ENCODE measurements around the gene TMEM212. TPM values are rescaled to one million over a fixed set of nuclear protein-coding genes. Genes with fewer than 3 reads are reported as not detected.

Gene TMEM212
- total and polyA plus RNA-seq, 2 donors (not counting 3 experiments of a cell fraction or from before 2014, with no cell fraction given), result not detected

DNA sequence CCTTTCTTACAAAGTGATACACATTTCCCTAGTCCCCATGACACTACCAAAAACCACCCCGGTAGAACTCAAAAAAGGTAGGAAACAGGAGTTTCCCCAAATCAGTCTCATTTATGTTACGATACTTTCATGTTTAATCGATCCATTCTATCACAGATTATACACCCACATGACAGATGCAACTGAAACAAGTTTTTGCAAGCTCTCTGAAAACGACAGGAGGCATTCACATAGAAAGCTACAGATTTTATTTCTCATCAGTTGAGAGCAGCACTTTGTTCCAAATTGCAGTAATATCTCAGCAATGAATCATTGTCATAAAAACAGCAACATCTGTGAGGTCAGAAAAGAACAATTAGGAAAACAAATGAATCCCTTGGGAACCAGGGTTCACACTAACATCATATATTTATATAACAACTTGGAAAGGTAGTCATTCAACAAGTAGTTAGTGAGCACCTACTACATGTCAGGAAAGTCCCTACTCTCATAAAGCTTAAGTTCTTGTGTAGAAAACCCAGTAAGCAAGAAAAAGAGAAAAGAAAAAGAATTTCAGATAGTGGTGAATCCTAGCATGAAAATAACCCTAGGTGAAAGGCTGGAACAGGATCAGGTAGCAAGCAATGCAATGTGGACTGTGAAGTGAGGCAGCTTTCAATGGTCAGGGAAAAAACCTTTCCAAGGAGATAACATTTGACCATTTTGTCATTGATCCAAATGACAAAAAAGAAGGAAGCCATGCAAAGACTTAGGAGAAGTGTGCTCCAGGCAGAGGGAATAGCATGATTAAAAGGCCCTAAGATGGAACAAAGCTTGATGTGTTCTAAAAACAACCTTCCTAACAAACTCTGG is 41.2 kb upstream of the TMEM212 start:
- Histone ChIP-seq H3K9me1 (replicated peaks; ENCODE audit: control insufficient read depth, extremely low read depth, insufficient read depth, low read length) (no peaks in the 10 kb centered on the region), H3K9ac (replicated peaks; ENCODE audit: extremely low read depth, insufficient read depth, low read length) (peak overlapping the region; percentile 86), H3K4me3 (replicated peaks in 1 of 3; ENCODE audit: insufficient read depth in 1 of 3, low read depth in 1 of 3, low read length in 3 of 3) (no peak overlapping the region), H3K4me2 (ENCODE audit: insufficient read depth, low read length) (peak overlapping the region; percentile 10), H3K9me3 (replicated peaks; ENCODE audit: control insufficient read depth, insufficient read depth, low read length) (no peaks in the 10 kb centered on the region), H4K20me1 (replicated peaks; ENCODE audit: control insufficient read depth, extremely low read depth, insufficient read depth, low read length) (no peaks in the 10 kb centered on the region), H3K36me3 (ENCODE audit: control insufficient read depth in 2 of 2, extremely low read depth in 1 of 2, insufficient read depth in 2 of 2, low read length in 2 of 2) (no peaks in the 10 kb centered on the region), H3K79me2 (ENCODE audit: control insufficient read depth, insufficient read depth, low read length) (peaks cover 63% of the 10 kb centered on the region), H3K4me1 (ENCODE audit: control insufficient read depth, extremely low read depth, insufficient read depth, low read length) (peaks cover 86% of the 10 kb centered on the region), H2AFZ (ENCODE audit: low read depth, low read length) (no peak overlapping the region), H3K27ac (ENCODE audit: insufficient read depth, low read depth, low read length) (peak overlapping the region; percentile 97), H3K27me3 (ENCODE audit: control insufficient read depth in 2 of 2, insufficient read depth in 2 of 2, low read length in 2 of 2) (no peaks in the 10 kb centered on the region)
- POLR2A ChIA-PET, result interaction anchor here (0.7 to 1.6 kb wide), 2 partner anchors 8 to 11 kb away, joined by 3 to 4 read pairs; partner anchors contain the start of gene PLD1
- TSS peak; percentile 64 for BruUV-seq (replicated peaks)
- CTCF ChIA-PET, result interaction anchor here (0.9 to 2.0 kb wide), 9 partner anchors 11 to 531 kb away, joined by 3 to 17 read pairs (median 5); no protein-coding TSS in a partner anchor
- FAIRE-seq (peak; percentile 79), DNase-seq (ENCODE audit: low read depth, low spot score) (peak; percentile 97)
- dilution Hi-C loops (cut with MboI; ENCODE audit: extremely low pct_ligation_motif_present, low sequenced_read_pairs) (no loop called here), intact Hi-C loops (cut with micrococcal nuclease) (loop anchor here (1.0 to 2.0 kb wide), 2 partner anchors 11 to 339 kb away; no protein-coding TSS in a partner anchor)
- no peak for TF ChIP-seq MYC (IDR thresholded peaks at IDR 0.05; ENCODE audit: low read depth, low read length)
- TF ChIP-seq POLR2A (IDR thresholded peaks at IDR 0.05; ENCODE audit: low read depth, low read length), result peak; percentile 40
- peak; percentile 99 for TF ChIP-seq JUN (IDR thresholded peaks at IDR 0.05; ENCODE audit: borderline replicate concordance, insufficient read depth, insufficient read length, low read depth)
- TF ChIP-seq FOS (IDR thresholded peaks at IDR 0.05; ENCODE audit: borderline replicate concordance, insufficient read depth, low read length), result peak; percentile 86

DNA sequence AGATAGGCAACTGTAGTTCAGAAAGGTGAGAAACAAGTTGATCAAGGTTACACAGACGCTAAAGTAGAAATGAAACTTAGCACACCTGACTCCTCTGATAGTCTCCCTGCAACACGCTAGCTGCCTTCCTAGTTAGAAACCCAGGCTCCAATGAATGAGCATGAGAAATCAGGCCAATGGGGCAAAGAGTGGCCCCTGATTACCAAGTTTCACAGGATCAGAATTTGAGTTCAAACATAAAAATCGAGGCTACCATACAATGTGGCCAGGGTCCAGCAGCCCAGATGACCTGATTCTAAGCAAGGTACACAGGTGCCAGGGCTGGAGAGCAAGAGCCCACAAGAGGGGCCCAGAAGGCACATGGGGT is 40.6 kb upstream of the TMEM212 start:
- Histone ChIP-seq H3K9ac (replicated peaks; ENCODE audit: extremely low read depth, insufficient read depth, low read length) (peak overlapping the region; percentile 86), H3K27ac (ENCODE audit: insufficient read depth, low read depth, low read length) (peak overlapping the region; percentile 97), H2AFZ (ENCODE audit: low read depth, low read length) (no peak overlapping the region), H3K79me2 (ENCODE audit: control insufficient read depth, insufficient read depth, low read length) (peaks cover 60% of the 10 kb centered on the region), H3K4me2 (ENCODE audit: insufficient read depth, low read length) (peak overlapping the region; percentile 10), H3K4me3 (replicated peaks in 1 of 3; ENCODE audit: insufficient read depth in 1 of 3, low read depth in 1 of 3, low read length in 3 of 3) (no peak overlapping the region), H3K9me1 (replicated peaks; ENCODE audit: control insufficient read depth, extremely low read depth, insufficient read depth, low read length) (no peaks in the 10 kb centered on the region), H3K4me1 (ENCODE audit: control insufficient read depth, extremely low read depth, insufficient read depth, low read length) (peaks cover 87% of the 10 kb centered on the region), H3K9me3 (replicated peaks; ENCODE audit: control insufficient read depth, insufficient read depth, low read length) (no peaks in the 10 kb centered on the region), H3K36me3 (ENCODE audit: control insufficient read depth in 2 of 2, extremely low read depth in 1 of 2, insufficient read depth in 2 of 2, low read length in 2 of 2) (no peaks in the 10 kb centered on the region), H3K27me3 (ENCODE audit: control insufficient read depth in 2 of 2, insufficient read depth in 2 of 2, low read length in 2 of 2) (no peaks in the 10 kb centered on the region), H4K20me1 (replicated peaks; ENCODE audit: control insufficient read depth, extremely low read depth, insufficient read depth, low read length) (no peaks in the 10 kb centered on the region)
- intact Hi-C loops (cut with micrococcal nuclease), result loop anchor here (1.0 kb wide), 1 partner anchor 11 kb away; no protein-coding TSS in a partner anchor
- DNase-seq (ENCODE audit: low read depth, low spot score) (no peak), FAIRE-seq (no peak)
- no peak for TF ChIP-seq JUN (IDR thresholded peaks at IDR 0.05; ENCODE audit: borderline replicate concordance, insufficient read depth, insufficient read length, low read depth)
- no peak for TF ChIP-seq GATA2 (IDR thresholded peaks at IDR 0.05; ENCODE audit: insufficient read depth, insufficient read length, low read depth, low read length)
- TF ChIP-seq, protein P1, sequence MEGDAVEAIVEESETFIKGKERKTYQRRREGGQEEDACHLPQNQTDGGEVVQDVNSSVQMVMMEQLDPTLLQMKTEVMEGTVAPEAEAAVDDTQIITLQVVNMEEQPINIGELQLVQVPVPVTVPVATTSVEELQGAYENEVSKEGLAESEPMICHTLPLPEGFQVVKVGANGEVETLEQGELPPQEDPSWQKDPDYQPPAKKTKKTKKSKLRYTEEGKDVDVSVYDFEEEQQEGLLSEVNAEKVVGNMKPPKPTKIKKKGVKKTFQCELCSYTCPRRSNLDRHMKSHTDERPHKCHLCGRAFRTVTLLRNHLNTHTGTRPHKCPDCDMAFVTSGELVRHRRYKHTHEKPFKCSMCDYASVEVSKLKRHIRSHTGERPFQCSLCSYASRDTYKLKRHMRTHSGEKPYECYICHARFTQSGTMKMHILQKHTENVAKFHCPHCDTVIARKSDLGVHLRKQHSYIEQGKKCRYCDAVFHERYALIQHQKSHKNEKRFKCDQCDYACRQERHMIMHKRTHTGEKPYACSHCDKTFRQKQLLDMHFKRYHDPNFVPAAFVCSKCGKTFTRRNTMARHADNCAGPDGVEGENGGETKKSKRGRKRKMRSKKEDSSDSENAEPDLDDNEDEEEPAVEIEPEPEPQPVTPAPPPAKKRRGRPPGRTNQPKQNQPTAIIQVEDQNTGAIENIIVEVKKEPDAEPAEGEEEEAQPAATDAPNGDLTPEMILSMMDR (IDR thresholded peaks at IDR 0.05; ENCODE audit: extremely low read depth in 1 of 2, insufficient read depth in 1 of 2, low read depth in 1 of 2, low read length in 2 of 2), result no peak
- TF ChIP-seq MYC (IDR thresholded peaks at IDR 0.05; ENCODE audit: low read depth, low read length), result no peak
- TF ChIP-seq POLR2A (IDR thresholded peaks at IDR 0.05; ENCODE audit: low read depth, low read length), result no peak
- no peak for TF ChIP-seq FOS (IDR thresholded peaks at IDR 0.05; ENCODE audit: borderline replicate concordance, insufficient read depth, low read length)
- no peak for TF ChIP-seq EZH2 (IDR thresholded peaks at IDR 0.05; ENCODE audit: borderline replicate concordance, low read depth, low read length, severe bottlenecking)
- no peak for TF ChIP-seq POLR2AphosphoS5 (IDR thresholded peaks at IDR 0.05; ENCODE audit: insufficient read depth, low read depth, low read length)
- TF ChIP-seq, protein P2, sequence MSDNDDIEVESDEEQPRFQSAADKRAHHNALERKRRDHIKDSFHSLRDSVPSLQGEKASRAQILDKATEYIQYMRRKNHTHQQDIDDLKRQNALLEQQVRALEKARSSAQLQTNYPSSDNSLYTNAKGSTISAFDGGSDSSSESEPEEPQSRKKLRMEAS (IDR thresholded peaks at IDR 0.05; ENCODE audit: insufficient read depth, insufficient read length), result no peak
- dilution Hi-C loops (cut with MboI; ENCODE audit: extremely low pct_ligation_motif_present, low sequenced_read_pairs), result no loop called here
- POLR2A ChIA-PET, result interaction anchor here (1.6 kb wide), 1 partner anchor 11 kb away, joined by 4 read pairs; no protein-coding TSS in a partner anchor
- CTCF ChIA-PET, result interaction anchor here (0.9 to 2.0 kb wide), 8 partner anchors 11 to 530 kb away, joined by 3 to 17 read pairs (median 6); no protein-coding TSS in a partner anchor
- no TSS peak for BruUV-seq (replicated peaks)

All from endothelial cell of umbilical vein (primary cell).